Inflammatory macrophage treated with lipopolysaccharide for 1 hour (primary cell): Measurements from ENCODE around the gene SLC17A9.

Experiments used
- DNase-seq, 2 donors: peaks; one replicate each; pipeline ENCODE4 v3.0.0-alpha.2; 2020 to 2022

Gene SLC17A9

DNA sequence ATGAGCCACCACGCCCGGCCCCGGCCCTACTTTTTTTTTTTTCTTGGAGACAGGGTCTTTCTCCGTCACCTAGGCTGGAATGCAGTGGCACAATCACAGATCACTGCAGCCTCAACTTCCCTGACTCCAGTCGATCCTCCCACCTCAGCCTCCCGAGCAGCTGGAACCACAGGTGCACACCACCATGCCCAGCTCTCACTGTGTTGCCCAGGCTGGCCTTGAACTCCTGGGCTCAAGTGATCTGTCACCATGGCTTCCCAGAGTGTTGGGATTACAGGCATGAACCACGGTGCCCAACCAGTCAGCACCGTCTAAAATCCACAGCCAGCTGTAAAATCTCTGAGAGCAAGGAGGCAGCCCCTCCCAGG, 17.4 kb downstream of the SLC17A9 start:
- no peak for DNase-seq

DNA sequence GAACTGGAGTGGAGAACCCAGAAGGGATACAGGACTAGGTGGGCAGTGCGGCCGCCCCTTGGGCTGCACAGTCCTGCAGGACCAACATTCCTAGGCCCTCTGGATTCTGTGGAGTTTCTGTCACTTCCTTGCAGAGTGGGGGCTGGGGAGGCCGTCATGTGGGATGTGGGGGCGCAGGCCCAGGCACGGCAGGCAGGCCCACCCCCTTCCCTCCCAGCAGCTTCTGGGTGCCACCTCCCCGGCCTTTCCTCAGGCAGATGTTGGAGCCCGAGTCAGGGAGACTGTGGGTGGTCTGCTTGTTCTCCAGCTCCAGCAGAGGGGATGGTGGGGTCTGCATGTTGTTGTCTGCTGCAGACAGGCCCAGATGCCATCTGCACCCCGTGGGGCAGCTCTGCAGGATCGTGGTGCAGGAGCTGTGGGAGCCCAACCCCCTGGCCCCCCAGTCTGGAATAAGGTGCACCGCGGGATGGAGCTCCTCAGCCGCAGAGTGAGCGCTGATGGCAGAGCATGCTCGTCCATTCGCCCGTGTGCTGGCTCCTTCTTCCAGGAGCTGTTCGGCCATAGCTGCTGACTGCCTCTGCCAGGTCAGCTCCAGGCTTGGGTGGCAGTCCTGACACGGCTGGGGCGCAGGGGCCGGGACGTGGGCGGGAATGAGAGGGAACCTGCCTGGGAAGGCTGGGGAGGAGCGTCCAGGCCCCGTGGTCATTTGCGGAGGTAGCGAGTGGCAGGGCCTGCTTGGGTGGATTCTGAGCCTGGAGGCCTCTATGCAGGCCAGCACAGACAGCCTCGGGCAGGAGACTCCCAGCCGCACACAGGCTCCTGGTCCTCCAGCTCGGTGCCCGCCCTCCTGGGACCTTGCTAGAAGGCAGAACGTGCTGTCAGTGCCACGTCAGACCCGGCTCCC, 18.1 kb downstream of the SLC17A9 start:
- DNase-seq = no peak

DNA sequence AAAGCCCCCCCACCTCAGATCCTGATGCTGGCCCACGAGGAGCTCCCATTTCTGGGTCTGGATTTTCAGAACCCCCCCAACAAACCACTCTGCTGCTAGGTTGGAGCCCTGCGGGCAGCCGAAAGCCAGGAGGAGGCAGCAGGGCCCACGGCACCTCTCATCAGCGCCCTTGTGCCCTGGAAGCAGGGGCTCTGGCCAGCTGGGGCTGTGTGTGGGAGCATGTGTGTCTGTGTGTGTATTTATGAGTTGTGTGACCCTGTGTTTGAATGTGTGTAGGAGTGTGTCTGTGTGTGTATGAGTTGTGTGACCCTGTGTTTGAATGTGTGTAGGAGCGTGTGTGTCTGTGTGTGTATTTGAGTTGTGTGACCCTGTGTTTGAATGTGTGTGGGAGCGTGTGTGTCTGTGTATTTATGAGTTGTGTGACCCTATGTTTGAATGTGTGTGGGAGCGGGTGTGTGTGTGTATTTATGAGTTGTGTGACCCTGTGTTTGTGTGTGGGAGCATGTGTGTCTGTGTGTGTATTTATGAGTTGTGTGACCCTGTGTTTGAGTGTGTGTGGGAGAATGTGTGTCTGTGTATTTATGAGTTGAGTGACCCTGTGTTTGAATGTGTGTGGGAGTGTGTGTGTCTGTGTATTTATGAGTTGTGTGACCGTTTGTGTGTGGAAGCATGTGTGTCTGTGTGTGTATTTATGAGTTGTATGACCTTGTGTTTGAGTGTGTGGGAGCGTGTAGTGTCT, 18.9 kb downstream of the SLC17A9 start:
- DNase-seq = no peak

DNA sequence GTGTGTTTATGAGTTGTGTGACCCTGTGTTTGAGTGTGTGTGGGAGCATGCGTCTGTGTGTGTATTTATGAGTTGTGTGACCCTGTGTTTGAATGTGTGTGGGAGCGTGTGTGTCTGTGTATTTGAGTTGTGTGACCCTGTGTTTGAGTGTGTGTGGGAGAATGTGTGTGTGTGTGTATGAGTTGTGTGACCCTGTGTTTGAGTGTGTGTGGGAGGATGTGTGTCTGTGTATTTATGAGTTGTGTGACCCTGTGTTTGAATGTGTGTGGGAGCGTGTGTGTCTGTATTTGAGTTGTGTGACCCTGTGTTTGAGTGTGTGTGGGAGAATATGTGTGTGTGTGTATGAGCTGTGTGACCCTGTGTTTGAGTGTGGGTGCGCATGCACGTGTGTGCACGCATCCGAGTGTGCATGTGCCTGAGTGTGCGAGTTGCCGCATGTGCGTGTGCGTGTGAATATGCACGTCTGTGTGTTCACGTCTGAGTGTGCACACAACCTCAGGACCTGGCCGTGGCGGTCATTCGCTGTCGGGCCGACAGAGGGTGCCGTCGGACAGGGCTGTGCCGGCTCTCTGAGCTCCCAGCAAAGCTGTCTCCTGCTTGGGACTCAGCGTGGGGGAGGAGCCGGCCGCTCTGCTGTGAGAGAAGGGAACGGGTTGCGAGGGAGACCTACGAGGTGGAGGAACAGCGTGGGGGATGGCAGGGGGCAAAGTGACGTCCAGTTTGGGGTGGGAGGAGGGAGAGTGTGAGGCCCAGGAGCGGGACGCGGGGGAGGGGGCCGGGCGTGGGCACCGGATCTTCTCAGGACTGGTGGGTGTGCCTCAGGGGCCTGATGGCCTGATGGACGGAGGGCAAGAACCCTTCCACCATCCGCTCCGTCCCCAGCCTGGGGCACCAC, 19.7 kb downstream of the SLC17A9 start:
- peak; percentile 68 to 93 for DNase-seq

DNA sequence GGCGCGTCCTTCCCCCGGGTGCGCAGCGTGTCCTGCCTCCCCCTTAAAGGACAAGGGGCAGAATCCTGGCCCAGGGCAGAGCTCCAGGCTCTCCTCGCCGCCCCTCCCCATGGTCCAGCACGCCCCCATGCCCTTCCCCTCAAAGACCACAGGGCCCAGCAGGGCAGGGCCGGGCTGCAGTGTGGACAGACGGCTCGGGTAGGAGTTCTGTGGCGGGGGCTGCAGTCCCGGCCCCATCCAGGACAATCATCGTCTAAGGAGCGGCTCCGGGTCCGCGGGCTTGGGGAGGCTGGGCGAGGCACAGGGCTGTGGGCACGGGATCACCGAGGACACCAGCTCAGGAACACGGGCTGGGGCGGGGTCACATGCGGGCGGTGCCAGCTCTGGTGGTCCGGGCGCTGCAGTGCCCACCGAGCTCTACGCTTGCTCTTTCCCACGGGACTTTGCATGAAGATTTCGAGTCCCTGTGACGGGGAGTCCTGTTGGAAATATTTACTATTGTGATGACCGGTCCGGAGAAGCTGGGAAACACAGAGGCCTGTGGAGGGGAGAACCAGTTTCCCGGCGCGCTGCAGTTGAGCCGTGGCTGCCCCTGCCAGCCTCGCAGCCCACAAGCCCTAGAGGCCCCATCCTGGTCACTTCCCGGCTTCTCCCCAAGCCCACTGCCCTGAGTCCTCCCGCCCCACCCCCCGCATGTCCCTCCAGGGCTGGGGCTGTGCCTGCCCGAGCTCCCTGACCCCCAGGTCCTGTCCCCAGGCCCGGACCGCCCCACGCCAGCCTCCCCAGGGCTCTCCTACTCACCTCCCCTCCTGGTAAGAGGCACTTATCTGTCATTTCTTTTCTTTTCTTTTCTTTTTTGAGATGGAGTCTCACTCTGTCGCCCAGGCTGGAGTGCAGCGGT, 20.6 kb downstream of the SLC17A9 start:
- DNase-seq = no peak

DNA sequence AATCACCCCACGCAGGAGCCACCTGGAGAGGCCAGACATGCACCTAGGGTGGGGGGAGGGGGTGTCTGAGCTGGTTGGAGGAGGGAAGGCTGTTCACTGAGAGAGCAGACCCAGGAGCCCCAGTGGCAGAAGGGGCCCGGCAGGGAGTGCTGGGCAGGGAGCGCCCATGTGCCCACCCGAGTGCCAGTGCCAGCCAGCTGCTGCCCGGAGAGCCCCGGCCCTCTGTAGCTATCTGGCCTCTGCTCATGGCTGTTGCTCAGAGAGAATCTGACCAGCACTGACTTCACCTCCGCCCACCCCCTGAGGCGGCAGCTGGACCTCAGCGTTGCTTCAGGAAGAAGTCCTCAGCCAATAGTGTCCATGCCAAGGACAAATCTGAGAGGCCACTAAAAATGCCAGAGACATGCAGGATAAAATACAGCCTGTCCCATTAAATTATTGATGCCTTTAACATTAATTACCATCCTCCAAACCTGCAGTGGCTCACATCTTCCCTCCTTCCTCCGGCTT, 22.8 kb downstream of the SLC17A9 start:
- no peak for DNase-seq

DNA sequence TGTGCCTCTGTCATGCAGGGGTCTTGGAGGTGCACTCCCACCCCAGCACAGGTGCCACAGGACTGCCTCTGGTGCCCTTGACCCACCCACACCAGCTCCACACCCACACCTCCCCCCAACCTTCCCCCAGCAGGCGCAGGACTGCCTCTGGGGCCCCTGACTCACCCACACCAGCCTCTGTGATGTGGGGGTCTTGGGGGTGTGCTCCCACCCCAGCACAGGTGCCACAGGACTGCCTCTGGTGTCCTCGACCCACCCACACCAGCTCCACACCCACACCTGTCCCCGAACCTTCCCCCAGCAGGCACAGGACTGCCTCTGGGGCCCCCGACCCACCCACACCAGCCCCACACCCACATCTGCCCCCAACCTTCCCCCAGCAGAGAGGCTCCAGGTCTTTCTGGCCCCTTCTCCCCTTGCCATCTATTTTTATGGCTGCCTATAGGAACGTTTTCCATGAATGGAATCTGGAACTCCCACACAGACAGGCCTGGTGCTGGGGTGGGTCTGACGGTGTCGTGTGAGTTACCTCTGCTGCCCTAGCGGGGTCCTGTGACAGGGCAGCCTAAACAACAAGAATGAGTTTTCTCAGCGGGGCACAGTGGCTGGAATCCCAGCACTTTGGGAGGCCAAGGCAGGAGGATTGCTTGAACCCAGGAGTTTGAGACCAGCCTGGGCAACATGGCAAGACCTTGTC, 23.5 kb downstream of the SLC17A9 start:
- DNase-seq = no peak

DNA sequence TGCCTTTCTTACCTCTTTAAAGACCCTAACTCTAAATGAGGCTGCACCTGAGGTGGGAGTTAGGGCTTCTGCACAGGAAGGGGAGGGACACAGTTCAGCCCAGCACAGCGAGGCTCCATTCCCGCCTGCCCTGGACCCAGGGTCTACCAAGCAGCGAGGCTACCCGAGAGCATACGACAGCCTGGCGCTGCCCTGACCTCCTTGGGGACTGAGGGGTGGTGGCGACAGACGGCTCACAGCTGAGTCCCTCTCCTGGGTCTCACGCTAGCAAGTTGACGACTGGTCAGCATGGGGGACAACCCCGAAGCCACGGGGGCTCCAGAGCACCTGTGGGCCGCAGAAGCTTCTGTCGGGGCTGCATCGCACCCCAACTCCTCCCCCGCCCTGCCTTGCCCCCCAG, 24.4 kb downstream of the SLC17A9 start:
- DNase-seq = no peak

DNA sequence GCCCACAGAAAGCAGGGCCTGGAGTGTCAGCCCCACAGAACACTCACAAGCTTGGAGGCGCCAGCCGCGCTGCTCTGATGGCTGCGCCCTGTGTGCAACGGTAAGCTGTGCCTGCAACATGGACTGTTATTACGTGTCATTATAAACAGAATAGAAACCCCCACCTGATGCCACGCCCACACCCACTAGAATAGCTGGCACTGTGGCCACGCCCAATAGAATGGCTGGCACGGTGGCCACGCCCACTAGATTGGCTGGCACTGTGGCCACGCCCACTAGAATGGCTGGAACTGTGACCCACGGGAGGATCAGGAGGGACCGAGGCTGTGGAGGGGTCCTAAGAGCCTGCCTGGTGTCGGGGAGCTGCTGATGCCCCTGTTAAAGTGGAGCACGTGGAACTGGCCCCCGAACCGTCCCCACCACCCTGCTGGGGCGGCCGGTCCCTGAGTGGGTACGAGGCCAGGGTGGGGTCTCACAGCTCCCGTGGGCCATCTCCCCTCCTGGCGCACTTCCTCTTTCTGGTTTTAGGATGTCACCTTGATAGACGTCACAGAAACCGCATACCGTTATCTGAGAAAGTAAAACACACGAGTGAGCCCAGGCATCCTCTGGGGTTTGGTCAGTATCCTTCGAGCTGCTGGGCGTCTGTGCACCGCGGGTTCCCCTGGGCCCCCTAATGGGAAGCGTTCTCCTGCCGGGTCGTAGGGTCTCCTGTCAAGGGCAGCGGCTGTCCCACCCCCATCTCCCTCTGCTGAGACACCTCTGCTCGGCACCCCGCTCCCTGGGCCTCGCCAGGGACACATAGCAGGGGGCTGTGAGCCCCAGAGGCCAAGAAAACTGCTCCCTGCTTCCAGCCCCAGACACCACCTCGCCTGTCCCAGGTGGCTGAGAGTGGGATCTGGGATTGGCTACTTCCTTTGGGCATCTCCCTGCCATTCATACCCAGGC, 25.4 kb downstream of the SLC17A9 start:
- DNase-seq = peak in 1 of 2 donors; percentile 46

DNA sequence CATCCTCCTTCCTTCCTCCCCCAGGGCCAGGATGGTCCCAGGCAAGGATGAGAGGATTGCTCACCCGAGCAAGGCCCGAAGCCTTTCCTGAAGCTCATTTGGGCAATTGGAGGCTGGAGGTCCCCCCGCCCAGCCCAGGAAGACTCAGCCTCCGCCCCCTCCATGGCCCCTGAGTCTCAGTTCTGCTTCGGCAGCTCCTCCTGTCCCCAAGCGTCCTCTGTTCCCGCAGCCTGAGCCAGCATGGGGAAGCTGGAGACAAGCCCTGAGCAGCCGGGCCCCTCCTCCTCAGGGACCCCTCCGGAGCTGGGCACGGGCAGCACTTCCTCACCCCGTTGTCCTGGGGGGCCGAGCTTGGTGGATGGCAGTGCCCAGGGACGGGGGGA, 26.0 kb downstream of the SLC17A9 start:
- peak in 1 of 2 donors; percentile 26 for DNase-seq

DNA sequence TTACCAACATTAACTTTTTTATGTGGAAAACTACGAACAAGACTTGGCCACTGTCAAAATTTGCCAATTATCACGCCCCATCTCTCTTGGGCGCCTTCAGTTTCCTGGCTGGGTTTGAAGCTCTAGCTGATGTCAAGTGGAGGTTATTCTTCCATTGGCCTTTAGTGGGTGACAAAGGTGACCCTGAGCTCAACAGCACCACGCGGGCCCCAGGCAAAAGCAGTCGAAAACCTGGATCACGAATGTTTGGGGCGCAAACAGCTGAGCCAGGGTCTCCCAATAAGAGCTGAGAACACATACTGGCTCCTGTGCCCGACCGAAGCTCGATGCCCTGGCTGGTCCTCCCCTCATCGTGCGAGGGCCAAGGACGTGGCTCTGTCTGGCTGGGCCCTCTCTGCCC, 26.8 kb downstream of the SLC17A9 start:
- DNase-seq = no peak

DNA sequence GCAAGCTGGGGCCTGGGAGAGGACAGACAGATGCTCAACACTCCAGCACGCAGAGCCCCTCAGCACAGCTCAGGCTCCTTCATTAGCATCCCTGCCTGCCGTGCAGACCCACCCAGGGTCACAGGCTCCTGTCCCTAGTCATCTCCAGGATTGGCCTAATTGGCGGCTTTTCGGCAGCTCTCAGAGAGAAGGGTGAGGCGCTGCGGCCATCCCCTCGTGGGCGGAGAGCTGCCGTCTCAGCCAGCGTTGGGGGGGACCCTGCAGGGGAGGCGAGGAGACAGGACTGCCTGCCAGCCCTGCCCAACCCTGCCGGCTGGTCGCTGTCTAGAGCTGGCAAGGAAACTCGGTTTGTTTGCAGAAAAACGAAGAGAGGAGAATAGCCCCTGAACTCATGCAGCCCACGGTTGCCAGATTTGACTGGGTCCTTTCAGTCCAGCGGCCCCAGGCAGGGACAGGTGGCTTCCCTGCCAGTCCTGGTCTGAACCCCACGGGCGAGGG, 27.4 kb downstream of the SLC17A9 start:
- no peak for DNase-seq

DNA sequence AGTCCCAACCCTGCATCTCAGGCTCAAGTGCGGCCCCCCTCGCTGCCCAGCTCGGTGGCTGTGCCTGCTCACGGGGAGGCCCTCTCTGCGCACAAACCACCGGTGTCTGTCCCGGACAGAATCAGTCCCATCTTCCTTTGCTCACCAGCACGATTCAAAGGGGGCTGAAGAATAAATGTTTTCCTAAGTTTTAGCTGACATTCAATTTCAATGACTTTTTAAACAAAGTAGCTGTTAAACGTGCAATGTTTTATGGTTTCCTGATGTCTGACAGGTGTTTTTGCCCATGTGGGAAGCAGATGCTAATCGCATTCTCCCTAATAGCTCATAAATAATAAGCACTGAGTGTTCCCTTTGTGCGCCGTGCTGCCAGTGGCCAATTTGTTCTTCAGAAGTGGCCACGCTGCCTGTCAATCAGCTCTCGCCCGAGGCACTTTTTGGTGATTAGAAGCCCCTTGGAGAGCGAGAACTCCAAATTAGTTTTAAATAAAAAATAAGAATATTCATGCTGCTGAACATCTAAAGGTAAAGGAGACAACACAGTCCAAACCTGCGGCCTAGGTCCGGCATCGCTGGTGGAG, 28.0 kb downstream of the SLC17A9 start:
- DNase-seq = no peak

DNA sequence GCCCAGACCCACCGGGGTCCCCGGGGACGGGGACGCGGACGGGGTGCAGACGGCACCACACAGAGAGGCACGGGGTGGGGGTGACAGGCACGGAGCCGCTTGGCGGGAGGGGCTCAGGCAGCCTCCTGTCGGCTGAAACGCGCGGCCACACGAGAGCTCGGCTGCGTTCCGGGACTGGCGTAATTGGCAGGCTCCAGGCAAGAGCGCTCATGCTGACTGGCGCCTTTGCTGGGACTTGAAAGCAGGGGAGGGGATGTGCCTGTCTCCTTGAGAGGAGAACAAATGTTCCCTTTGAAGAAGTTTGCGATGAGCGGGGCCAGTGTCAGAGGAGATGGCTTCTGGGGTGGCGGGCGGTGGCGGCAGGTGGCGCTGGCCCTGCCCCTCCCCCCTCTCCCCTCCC, 28.5 kb downstream of the SLC17A9 start:
- no peak for DNase-seq

DNA sequence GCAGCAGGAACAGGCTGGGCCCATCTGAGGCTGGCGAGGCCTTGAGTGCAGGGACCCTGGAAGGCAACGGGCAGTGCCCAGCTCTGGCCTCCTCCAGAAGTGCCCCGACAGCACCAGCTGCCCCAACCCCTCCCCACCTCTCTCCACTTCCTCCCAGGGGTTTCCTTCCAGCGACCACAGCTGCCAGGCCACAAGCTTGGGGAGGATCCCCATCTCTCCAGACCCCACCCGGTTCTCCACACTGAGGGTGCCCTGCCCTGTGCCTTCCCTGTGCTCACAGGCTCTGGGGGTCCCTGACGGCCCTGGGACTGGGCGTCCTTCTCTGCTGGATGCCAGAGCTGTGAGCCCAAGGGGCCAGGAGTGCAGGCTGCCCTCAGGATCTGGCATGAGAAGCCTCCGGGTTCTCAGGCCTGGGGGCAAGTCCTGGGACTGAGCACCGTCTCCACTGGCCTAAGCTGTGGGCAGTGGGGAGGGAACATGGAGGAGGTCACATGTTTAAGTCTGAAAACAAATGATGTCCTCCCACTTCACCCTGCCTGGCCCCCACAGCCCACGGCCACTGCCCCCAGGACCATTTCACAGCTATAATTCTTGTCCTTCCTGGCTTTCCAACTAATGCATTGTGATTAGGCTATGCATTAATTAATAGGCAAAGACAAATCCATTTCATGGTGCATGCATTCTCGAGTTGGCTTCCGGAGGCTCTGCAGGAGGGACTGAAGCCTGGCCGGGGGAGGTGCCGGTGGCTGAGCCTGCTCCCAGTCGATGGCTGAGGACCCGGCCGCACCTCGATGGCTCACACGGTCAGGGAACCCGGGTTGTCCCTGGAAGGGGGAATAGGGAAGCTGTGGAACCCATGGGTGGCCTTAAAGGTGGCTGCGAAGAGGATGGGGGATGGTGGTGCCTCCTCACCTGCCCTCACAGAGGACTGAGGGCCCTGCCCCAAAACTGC, 29.9 kb downstream of the SLC17A9 start:
- no peak for DNase-seq

DNA sequence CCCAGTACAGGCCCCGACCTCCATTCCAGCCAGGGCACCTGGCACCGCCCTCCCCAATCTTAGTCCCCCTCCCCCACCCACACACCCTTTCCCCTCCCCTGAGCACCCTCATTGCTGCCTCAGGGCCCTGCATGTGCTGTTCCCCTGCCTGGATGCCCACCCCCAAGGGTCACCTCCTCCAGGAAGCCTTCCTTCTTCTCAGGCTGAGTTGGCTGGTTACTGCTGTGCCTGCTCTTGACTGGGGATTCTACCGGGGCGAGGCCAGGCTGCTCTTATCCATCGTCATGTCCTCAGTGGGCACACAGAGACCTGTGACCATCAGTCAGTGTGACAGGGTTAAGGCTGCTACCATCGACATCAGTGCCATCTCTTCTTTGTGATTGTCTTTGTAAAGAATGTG, 30.7 kb downstream of the SLC17A9 start:
- no peak for DNase-seq

DNA sequence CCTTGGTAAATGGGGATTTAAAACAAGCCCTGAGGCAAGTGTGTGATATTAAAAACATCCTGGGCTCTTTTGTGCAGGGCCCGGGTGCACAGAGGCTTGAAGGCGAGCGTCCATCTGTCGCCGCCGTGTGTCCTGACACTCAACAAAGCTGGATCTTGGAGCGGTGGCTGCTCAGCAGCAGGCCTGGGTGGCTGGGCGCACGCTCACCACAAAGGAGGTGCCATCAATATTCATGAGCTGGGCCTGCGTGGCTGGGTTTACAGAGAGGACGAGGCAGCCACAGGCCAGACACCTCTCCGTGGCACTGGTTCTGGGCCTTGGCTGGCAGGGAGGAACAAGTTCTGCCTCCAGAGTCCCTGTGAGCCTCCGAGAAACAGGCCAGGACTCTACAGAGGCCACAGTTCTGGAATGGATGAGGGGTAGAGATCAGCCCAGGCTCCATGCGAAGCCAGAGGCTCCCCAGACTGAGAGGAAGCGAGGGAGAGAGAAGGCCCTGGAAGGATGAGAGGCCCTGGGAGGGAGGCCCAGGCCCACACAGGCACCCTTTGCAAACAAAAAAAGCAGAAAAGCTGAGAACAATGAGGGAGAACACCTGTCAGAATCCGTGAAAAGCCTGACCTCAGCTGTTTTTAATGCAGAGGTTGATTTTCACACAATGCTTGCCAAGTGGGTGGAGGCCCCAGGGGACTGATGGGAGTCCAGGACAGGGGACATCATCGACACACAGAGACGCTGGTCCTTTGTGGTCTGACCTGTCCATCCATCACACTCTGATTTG, 32.3 kb downstream of the SLC17A9 start:
- no peak for DNase-seq

DNA sequence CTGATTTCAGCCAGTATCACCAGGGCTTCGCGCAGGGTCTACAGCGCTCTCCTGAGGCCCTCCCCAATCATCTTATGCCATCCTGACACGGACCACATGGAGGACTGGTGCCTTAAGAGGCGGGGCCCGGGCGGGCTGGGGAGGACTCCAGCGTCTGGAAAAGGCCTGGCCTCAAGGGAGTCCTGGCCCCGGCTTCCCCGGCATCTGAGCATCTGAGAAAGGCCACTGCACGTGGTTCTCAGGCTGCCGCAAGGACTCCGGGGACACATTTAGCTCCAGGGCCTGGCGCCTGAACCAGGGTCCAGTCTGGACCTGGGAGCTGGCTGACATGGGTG, 32.9 kb downstream of the SLC17A9 start:
- no peak for DNase-seq
